HG02763 (cell line): ENCODE data around the gene ZDHHC13.
A peak's percentile ranks its signal among the peaks of the same experiment; 100 is the strongest.

Experiments used
- ATAC-seq: cut with Tn5 transposase; IDR thresholded peaks from one replicate; pipeline ENCODE4 v1.9.1; 2021; ENCODE audit warnings: mild to moderate bottlenecking, moderate library complexity; ENCODE audit not compliant: unreplicated experiment

ZDHHC13 gene, protein sequence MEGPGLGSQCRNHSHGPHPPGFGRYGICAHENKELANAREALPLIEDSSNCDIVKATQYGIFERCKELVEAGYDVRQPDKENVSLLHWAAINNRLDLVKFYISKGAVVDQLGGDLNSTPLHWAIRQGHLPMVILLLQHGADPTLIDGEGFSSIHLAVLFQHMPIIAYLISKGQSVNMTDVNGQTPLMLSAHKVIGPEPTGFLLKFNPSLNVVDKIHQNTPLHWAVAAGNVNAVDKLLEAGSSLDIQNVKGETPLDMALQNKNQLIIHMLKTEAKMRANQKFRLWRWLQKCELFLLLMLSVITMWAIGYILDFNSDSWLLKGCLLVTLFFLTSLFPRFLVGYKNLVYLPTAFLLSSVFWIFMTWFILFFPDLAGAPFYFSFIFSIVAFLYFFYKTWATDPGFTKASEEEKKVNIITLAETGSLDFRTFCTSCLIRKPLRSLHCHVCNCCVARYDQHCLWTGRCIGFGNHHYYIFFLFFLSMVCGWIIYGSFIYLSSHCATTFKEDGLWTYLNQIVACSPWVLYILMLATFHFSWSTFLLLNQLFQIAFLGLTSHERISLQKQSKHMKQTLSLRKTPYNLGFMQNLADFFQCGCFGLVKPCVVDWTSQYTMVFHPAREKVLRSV

GRCh38 chr11:19116971-19117759 lies at the start of gene ZDHHC13:
ZDHHC13 (plus strand) TSS chr11:19117168; CDS start chr11:19117250, 82 bp downstream.
- ATAC-seq: peak; percentile 99

GRCh38 chr11:19071255-19071654 lies 45.7 kb upstream of the ZDHHC13 start:
- ATAC-seq: peak; percentile 91

- ATAC-seq: no peak
Observed at GRCh38 chr11:19072464-19072863, 44.5 kb upstream of the ZDHHC13 start.

- no peak for ATAC-seq
Observed at GRCh38 chr11:19073454-19074415, 43.2 kb upstream of the ZDHHC13 start.

GRCh38 chr11:19075636-19076035 lies 41.3 kb upstream of the ZDHHC13 start:
- ATAC-seq: no peak

- no peak for ATAC-seq
Observed at GRCh38 chr11:19076744-19077589, 40.0 kb upstream of the ZDHHC13 start.

- ATAC-seq: no peak
Observed at GRCh38 chr11:19077965-19078364, 39.0 kb upstream of the ZDHHC13 start.

DNA sequence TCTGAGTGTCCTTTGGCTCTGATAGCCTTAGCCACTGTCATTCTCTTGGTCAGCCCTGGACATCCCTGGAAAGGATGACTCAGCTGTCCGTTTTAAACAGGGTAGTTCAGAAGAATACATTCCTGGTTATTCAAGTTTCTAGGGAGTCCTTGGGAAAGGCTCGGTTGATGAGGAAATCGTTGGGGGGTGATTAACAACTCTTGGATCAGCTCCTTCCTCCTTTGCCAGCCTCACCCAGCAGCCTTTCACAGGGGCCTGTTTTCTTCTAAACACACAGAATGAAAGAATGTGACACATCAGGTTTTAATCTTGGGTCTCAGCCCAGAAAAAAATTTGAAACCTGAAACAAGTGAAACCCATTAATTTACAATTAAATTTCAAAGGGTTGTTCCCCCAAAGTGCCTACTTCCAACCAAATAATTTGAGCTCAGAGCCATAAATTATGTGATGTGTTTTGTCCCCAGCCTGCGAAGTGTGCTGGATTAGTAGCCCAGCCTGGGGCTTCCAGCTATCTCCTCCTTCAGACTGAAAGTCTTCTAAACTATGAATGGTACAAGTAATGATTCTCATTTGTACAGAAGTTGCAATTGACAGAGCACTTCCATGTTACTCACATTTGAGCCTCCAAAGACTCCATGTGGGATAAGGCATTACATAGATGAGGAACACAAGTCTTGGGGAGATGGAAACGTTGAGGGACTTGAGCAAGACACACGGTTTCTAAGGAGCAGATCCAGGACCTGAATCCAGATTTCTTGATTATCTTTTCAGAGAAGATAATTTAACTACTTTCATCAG lies 37.1 kb upstream of the ZDHHC13 start:
- no peak for ATAC-seq

DNA sequence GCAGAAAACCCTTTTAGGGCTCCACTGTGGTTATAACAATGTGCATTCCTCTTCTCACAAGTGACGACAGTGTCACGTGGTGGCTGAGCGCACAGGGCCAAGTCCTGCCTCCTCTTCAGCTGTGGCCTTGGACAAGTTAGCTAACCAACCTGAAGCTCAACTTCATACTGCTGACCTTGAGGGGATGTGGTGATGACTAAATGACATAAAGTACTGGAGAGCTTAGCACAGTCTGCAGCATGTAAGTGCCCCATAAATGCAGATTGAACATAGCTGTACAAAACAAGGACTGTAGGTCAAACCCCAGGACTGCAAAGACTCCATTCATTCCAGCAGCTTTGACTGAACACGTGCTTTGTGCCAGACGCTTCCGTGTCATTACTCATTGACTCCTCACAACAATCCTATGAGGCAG lies 36.4 kb upstream of the ZDHHC13 start:
- no peak for ATAC-seq

DNA sequence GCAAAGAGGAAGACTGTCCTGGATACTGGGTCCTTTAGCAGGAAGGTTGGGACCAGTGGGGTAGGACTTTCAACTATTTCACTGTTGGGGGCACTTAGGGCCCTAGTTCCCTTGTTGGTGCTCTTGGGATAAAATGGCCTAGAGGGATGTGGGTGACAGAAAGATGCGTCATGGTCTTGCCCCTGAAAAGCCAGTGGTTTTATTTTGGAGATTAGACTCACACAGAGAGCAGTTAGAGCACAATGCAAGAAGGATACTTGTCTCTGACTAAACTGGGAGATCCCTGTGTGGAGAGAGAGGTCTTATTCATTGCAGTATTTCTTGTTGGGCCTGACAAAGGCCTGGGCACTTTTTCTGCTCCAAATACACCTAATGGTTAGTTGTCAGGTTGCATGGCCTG lies 33.8 kb upstream of the ZDHHC13 start:
- ATAC-seq: no peak

GRCh38 chr11:19084661-19085315 lies 32.2 kb upstream of the ZDHHC13 start:
- ATAC-seq: no peak

- ATAC-seq: no peak
Observed at GRCh38 chr11:19087658-19088057, 29.3 kb upstream of the ZDHHC13 start.

DNA sequence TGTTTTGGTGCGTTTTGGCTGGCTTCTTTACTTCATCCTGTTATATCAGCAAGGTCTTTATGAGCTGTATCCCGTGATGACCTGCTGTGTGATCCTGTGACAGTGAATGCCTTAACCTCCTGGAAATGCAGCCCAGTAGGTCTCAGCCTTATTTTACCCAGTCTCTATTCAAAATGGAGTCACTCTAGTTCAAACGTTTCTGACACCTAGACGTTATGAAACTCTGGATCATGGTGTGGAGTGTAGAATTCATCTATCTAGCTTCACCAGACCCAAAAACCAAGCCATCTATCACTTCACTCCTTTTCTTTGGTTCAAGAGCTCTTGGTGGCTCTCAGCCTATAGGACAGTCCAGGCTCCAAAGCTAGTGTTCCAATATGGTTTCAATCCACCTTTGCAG lies 28.2 kb upstream of the ZDHHC13 start:
- no peak for ATAC-seq

DNA sequence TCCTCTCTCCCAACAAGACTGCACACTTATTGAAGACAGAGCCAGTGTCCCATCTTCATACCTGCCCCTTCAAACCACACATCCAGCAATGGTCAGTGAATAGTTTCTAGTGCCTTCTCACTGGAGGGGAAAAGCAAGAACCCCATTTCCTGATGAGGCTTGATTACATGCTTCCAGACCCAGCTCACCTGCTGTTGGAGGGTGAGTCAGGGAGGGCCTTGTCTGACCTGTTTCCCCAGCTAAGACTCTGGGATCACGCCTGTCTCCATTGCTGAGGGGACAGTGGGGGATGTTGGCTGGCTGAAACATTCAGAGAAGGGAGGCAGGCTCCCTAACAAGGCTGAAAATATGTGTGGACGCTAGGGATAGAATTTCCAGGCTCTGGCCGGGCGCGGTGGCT lies 27.5 kb upstream of the ZDHHC13 start:
- ATAC-seq: no peak

GRCh38 chr11:19091366-19091765 lies 25.6 kb upstream of the ZDHHC13 start:
- ATAC-seq: no peak

DNA sequence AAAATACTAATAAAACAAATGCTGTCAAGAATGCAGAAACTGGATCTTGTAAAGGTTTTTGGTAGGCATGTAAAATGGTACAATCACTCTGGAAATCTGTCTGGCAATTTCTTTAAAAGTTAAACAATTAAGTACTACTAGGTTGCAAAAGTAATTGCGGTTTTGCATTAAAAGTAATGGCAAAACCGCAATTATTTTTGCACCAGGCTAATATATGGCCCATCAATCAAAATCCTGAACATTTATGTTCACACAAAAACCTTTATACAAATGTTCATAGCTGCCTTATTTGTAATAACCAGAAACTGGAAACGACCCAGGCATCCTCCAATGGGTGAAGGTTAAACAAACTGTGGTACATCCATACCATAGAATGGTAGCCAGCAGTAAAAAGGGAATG lies 24.6 kb upstream of the ZDHHC13 start:
- ATAC-seq: no peak

DNA sequence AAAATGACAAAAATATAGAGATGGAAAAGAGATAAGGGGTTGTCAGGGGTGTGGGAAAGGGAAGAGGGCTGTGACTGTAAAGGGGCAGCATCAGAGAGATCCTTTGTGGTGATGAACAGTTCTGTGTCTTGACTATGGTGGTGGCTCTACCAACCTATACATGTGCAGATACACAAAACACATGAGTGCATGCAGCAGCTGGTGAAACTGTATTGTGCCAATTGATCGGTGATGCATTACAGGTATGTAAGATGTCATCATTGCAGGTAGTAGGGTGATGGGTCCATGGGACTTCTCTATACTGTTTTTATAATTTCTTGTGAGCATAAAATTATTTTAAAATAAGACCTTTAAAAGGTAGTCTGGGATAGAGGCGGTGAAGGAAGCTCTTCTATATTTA lies 24.1 kb upstream of the ZDHHC13 start:
- ATAC-seq: no peak

DNA sequence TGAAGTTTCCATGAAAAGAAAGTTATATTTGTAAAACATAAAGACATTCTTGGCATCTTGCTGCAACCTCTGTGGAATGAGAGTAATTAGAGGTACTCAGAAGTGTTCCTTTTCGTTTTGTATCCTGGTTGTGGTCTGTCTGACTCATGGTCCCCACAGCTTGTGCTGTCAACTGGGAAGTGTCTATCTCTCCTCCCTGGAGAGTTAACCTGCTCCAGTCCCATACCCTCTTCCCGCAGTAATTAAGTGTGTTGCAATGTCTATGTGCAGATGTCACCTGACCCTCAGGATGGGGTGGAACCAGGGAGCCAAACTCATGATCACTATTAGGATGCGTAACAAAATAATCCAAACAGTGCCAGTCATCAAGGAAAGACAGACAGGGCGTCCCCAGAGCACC lies 23.0 kb upstream of the ZDHHC13 start:
- ATAC-seq: no peak
